IMR-90 (cell line): ENCODE measurements around the gene NSUN7. TPM values are rescaled to one million over a fixed set of nuclear protein-coding genes. Genes with fewer than 3 reads are reported as not detected.

Experiments
- ATAC-seq: fragments of 200-7000 bp; cut with Tn5 transposase; 2 replicates; pipeline ENCODE4 v1.9.1; 2020; ENCODE audit warnings: low read depth, mild to moderate bottlenecking, moderate library complexity
- BruUV-seq: library from RNA; stranded (reverse); fragments of 400-500 nt; replicated peaks from 2 replicates; lab custom pipeline; 2021; lab: Mats Ljungman, UMichigan
- CTCF ChIA-PET: fragments of 300-600 bp; formaldehyde crosslinking; extraction: SDS; loops from one replicate; lab custom pipeline; 2021; ENCODE audit warnings: antibody characterized with exemption; lab: Yijun Ruan, JAX
- POLR2A ChIA-PET: fragments of 300-600 bp; sonication (Branson Sonifier 250); formaldehyde crosslinking; loops from one replicate; lab custom pipeline; 2022; ENCODE audit warnings: antibody characterized with exemption; ENCODE audit not compliant: unreplicated experiment; lab: Charles Lee
- DNase-seq: peaks from one replicate; pipeline ENCODE4 v3.0.0; 2013
- H2AFZ ChIP-seq: replicated peaks from 2 replicates; pipeline ENCODE3; 2013; ENCODE audit warnings: low read length, mild to moderate bottlenecking; ENCODE audit not compliant: poor library complexity
- H2AK5ac ChIP-seq: 2 replicates; pipeline ENCODE4 v1.6.1; 2013; ENCODE audit warnings: low read depth, low read length, inconsistent platforms
- H2AK9ac ChIP-seq: replicated peaks from 2 replicates; pipeline ENCODE3; 2013; ENCODE audit warnings: mild to moderate bottlenecking, low read depth, low read length, moderate library complexity; ENCODE audit not compliant: poor library complexity
- H2BK120ac ChIP-seq: 2 replicates; pipeline ENCODE4 v1.6.1; 2013; ENCODE audit warnings: low read depth, low read length, inconsistent platforms
- H2BK15ac ChIP-seq: 3 replicates; pipeline ENCODE4 v1.6.1; 2013; ENCODE audit warnings: low read depth, low read length, inconsistent platforms
- H2BK20ac ChIP-seq: 2 replicates; pipeline ENCODE4 v1.6.1; 2013; ENCODE audit warnings: low read depth, mild to moderate bottlenecking, inconsistent platforms, low read length, moderate library complexity
- H2BK5ac ChIP-seq: 2 replicates; pipeline ENCODE4 v1.6.1; 2013; ENCODE audit warnings: mild to moderate bottlenecking, low read depth, low read length, inconsistent platforms; ENCODE audit not compliant: poor library complexity, severe bottlenecking
- H3K14ac ChIP-seq: replicated peaks from 2 replicates; pipeline ENCODE4 v1.6.1; 2013; ENCODE audit warnings: low read depth, low read length, inconsistent platforms
- H3K18ac ChIP-seq: 2 replicates; pipeline ENCODE4 v1.6.1; 2013; ENCODE audit warnings: low read depth, low read length, control low read depth
- H3K23ac ChIP-seq: 2 replicates; pipeline ENCODE4 v1.6.1; 2013; ENCODE audit warnings: low read depth, low read length, inconsistent platforms
- H3K27ac ChIP-seq: 2 replicates; pipeline ENCODE4 v1.5.1; 2013; ENCODE audit warnings: mild to moderate bottlenecking, control low read depth, low read length; ENCODE audit not compliant: insufficient read depth
- H3K27me3 ChIP-seq: 2 replicates; pipeline ENCODE4 v1.6.1; 2013; ENCODE audit warnings: low read length; ENCODE audit not compliant: control insufficient read depth, insufficient read depth
- H3K36me3 ChIP-seq: 2 replicates; pipeline ENCODE4 v1.6.1; 2013; ENCODE audit warnings: low read length, mixed read lengths; ENCODE audit not compliant: control insufficient read depth, insufficient read depth
- H3K4ac ChIP-seq: 2 replicates; pipeline ENCODE4 v1.6.1; 2013; ENCODE audit warnings: low read depth, low read length, inconsistent platforms
- H3K4me1 ChIP-seq: 2 replicates; pipeline ENCODE4 v1.6.1; 2013; ENCODE audit warnings: low read length, mixed read lengths; ENCODE audit not compliant: control insufficient read depth, insufficient read depth
- H3K4me2 ChIP-seq: 2 replicates; pipeline ENCODE4 v1.6.1; 2013; ENCODE audit warnings: low read depth, mild to moderate bottlenecking, control low read depth, low read length, moderate library complexity
- H3K4me3 ChIP-seq: 2 replicates; pipeline ENCODE4 v1.5.1; 2013; ENCODE audit warnings: low read depth, mild to moderate bottlenecking, control low read depth, low read length, moderate library complexity; ENCODE audit not compliant: insufficient read depth
- H3K56ac ChIP-seq: 2 replicates; pipeline ENCODE4 v1.6.1; 2013; ENCODE audit warnings: low read length, inconsistent platforms; ENCODE audit not compliant: insufficient read depth; ENCODE audit errors: extremely low read depth
- H3K79me1 ChIP-seq, 2 experiments: 2 replicates each; pipeline ENCODE4 v1.6.1; 2013; ENCODE audit warnings: low read length in 2 of 2, inconsistent platforms in 1 of 2, low read depth in 1 of 2
- H3K9ac ChIP-seq: 2 replicates; pipeline ENCODE4 v1.6.1; 2013; ENCODE audit warnings: low read depth, low read length, control low read depth
- H3K9me1 ChIP-seq: 2 replicates; pipeline ENCODE4 v1.6.1; 2013; ENCODE audit warnings: low read length, inconsistent platforms; ENCODE audit not compliant: insufficient read depth
- H3K9me3 ChIP-seq: 2 replicates; pipeline ENCODE4 v1.6.1; 2013; ENCODE audit warnings: low read length; ENCODE audit not compliant: control insufficient read depth, insufficient read depth
- H4K20me1 ChIP-seq: 2 replicates; pipeline ENCODE4 v1.6.1; 2013; ENCODE audit warnings: low read length, inconsistent platforms; ENCODE audit not compliant: insufficient read depth
- H4K5ac ChIP-seq: 2 replicates; pipeline ENCODE4 v1.6.1; 2013; ENCODE audit warnings: mild to moderate bottlenecking, low read depth, low read length, control low read depth
- H4K8ac ChIP-seq, 2 experiments: 2 replicates each; pipeline ENCODE4 v1.6.1; 2013; ENCODE audit warnings: low read depth in 2 of 2, low read length in 2 of 2, control low read depth in 1 of 2, inconsistent platforms in 1 of 2
- H4K91ac ChIP-seq: 2 replicates; pipeline ENCODE4 v1.6.1; 2013; ENCODE audit warnings: low read depth, low read length, inconsistent platforms; ENCODE audit not compliant: insufficient read depth
- FOS ChIP-seq: fragments of 150-350 bp; IDR thresholded peaks from 2 replicates; pipeline ENCODE4 v1.6.1; 2016; ENCODE audit warnings: low read depth, low read length
- POLR2A ChIP-seq: IDR thresholded peaks from 2 replicates; pipeline ENCODE4 v1.6.1; 2012; ENCODE audit warnings: mild to moderate bottlenecking, low read depth, low read length
- WGBS, 2 experiments: methylation state at CpG; one replicate each; pipeline versions ENCODE4 v1.1.5 to v1.1.7; 2013; ENCODE audit warnings: missing lambda C conversion rate in 2 of 2; ENCODE audit not compliant: insufficient read length in 1 of 2; ENCODE audit errors: extremely low coverage in 2 of 2; 5-methylcytosine and 5-hydroxymethylcytosine counted together
- dilution Hi-C: fragments of 300-500 bp; cut with HindIII; formaldehyde crosslinking; loops from one replicate; pipeline ENCODE4 v1.14.3; 2018; ENCODE audit warnings: low sequenced_read_pairs; ENCODE audit not compliant: unreplicated experiment
- in situ Hi-C: fragments of 300-500 bp; cut with MboI; formaldehyde crosslinking; loops from 3 replicates; pipeline ENCODE4 v1.14.3; 2019; ENCODE audit warnings: low sequenced_read_pairs, inconsistent platforms, mixed read lengths
- intact Hi-C: fragments of 100-400 bp; cut with micrococcal nuclease; formaldehyde crosslinking; loops from 2 replicates; pipeline ENCODE4 v1.10.0; 2022
- polyA plus RNA-seq, 3 experiments: library from polyadenylated mRNA; depleted of rRNA; stranded (reverse); fragments of >200 nt; gene quantifications; 2 replicates each; pipeline ENCODE4 v1.2.3, GENCODE V29; 2012; ENCODE audit warnings: low replicate concordance in 1 of 3
- total RNA-seq: library from RNA; depleted of rRNA; stranded (reverse); fragments of >200 nt; gene quantifications from 2 replicates; pipeline ENCODE4 v1.2.3, GENCODE V29; 2012

Gene NSUN7
- total and polyA plus RNA-seq, 2 of the 4 experiments (the other 2 are of a cell fraction): not detected

- Histone ChIP-seq H3K27me3 (no peaks in the 10 kb centered on the region), H2BK20ac (no peak overlapping the region), H3K4me1 (no peaks in the 10 kb centered on the region), H2AFZ (no peak overlapping the region), H3K14ac (no peak overlapping the region), H4K5ac (no peak overlapping the region), H2AK9ac (no peak overlapping the region), H2BK5ac (no peak overlapping the region), H3K9me3 (no peaks in the 10 kb centered on the region), H3K9ac (no peak overlapping the region), H3K79me1 (no peaks in the 10 kb centered on the region), H3K4ac (no peak overlapping the region), H3K4me3 (no peak overlapping the region), H3K9me1 (no peaks in the 10 kb centered on the region), H3K4me2 (no peak overlapping the region), H4K91ac (no peak overlapping the region), H2BK15ac (no peak overlapping the region), H2BK120ac (no peak overlapping the region), H3K56ac (no peak overlapping the region), H3K27ac (no peak overlapping the region), H3K23ac (no peak overlapping the region), H2AK5ac (no peak overlapping the region), H3K18ac (no peak overlapping the region), H3K36me3 (no peaks in the 10 kb centered on the region), H4K8ac (no peak overlapping the region), H4K20me1 (no peaks in the 10 kb centered on the region)
- DNase-seq (no peak), ATAC-seq (no peak)
- 100% methylated on average over 2 of the region's 5 CpGs; no CpG with 5 or more reads in 1 of the 2 experiments for WGBS, 2 experiments
- TF ChIP-seq POLR2A (no peak), FOS (no peak)
- BruUV-seq: no TSS peak
- CTCF ChIA-PET: no interaction called here
- intact Hi-C loops (no loop called here), dilution Hi-C loops (no loop called here), in situ Hi-C loops (loop anchor here (25.0 kb wide), 1 partner anchor 110 kb away; no protein-coding TSS in a partner anchor)
- POLR2A ChIA-PET: no interaction called here
Measured at GRCh38 chr4:40702137-40702799, 47.5 kb upstream of the NSUN7 start.
